ENCODE measurements around the gene ACTG1.

The ACTG1 gene

GRCh38 chr17:81535480-81536298 is 23.1 kb upstream of the ACTG1 start:
- WGBS: 86% methylated on average over 13 of the region's 13 CpGs
- peaks cover 20 to 44% of the 10 kb centered on the region in 2 experiments for H3K27me3 ChIP-seq (ENCODE audit: control insufficient read depth in 1 of 2, insufficient read depth in 1 of 2, low read length in 2 of 2)
- no peak for DNase-seq
- H3K18ac ChIP-seq (ENCODE audit: low read depth in 1 of 2, low read length in 2 of 2): no peak overlapping the region
- H3K23ac ChIP-seq (ENCODE audit: low read length in 2 of 2): no peak overlapping the region
- no peak overlapping the region for H2BK5ac ChIP-seq (ENCODE audit: low read depth, low read length, poor library complexity, severe bottlenecking)
- no peak overlapping the region for H2BK120ac ChIP-seq (ENCODE audit: low read depth, low read length)
- no peak overlapping the region for H2AK5ac ChIP-seq (ENCODE audit: low read length, severe bottlenecking)
- H3K4me1 ChIP-seq (ENCODE audit: control insufficient read depth, insufficient read depth, low read depth, low read length): peaks cover 23% of the 10 kb centered on the region
- no peak overlapping the region for H3K9ac ChIP-seq (ENCODE audit: low read length)
- no peak overlapping the region for H3K14ac ChIP-seq (ENCODE audit: low read length in 2 of 2)
- no peak overlapping the region for H3K27ac ChIP-seq (ENCODE audit: low read length, poor library complexity, severe bottlenecking)
- H3K79me1 ChIP-seq (replicated peaks; ENCODE audit: low read length, poor library complexity, severe bottlenecking): no peaks in the 10 kb centered on the region
- no peak overlapping the region for H3K4me2 ChIP-seq (ENCODE audit: low read length, poor library complexity, severe bottlenecking)
- peaks cover 21 to 30% of the 10 kb centered on the region in 2 experiments for H3K36me3 ChIP-seq (ENCODE audit: control insufficient read depth in 1 of 2, insufficient read depth in 2 of 2, low read depth in 1 of 2, low read length in 2 of 2)
- no peak overlapping the region for H3K4ac ChIP-seq (ENCODE audit: low read depth in 1 of 2, low read length in 2 of 2)
- H4K91ac ChIP-seq (ENCODE audit: low read length): no peak overlapping the region
- no peak overlapping the region for H4K8ac ChIP-seq (ENCODE audit: low read length)
- H2AFZ ChIP-seq (ENCODE audit: low read depth, low read length): no peak overlapping the region
- H2BK15ac ChIP-seq (ENCODE audit: low read depth, poor library complexity, severe bottlenecking): no peak overlapping the region
- H2BK12ac ChIP-seq (ENCODE audit: low read length in 2 of 2): no peak overlapping the region
- H3K4me3 ChIP-seq (ENCODE audit: insufficient read depth in 1 of 2, low read depth in 1 of 2, low read length in 2 of 2): no peak overlapping the region
- H3K9me3 ChIP-seq (ENCODE audit: control insufficient read depth, low read length): no peaks in the 10 kb centered on the region

- H2AK5ac ChIP-seq (ENCODE audit: low read length, severe bottlenecking): no peak overlapping the region
These were observed 22.4 kb upstream of the ACTG1 start for GRCh38 chr17:81535007-81535328.

GRCh38 chr17:81534157-81535006 is 21.8 kb upstream of the ACTG1 start:
- H4K8ac ChIP-seq (ENCODE audit: low read length): no peak overlapping the region
- H3K27ac ChIP-seq (ENCODE audit: low read length, poor library complexity, severe bottlenecking): no peak overlapping the region
- no peak overlapping the region for H2BK15ac ChIP-seq (ENCODE audit: low read depth, poor library complexity, severe bottlenecking)
- 89% methylated on average over 4 of the region's 6 CpGs for WGBS
- H3K4ac ChIP-seq (ENCODE audit: low read depth in 1 of 2, low read length in 2 of 2): no peak overlapping the region
- H2AFZ ChIP-seq (ENCODE audit: low read depth, low read length): no peak overlapping the region
- peaks cover 9 to 17% of the 10 kb centered on the region in 2 experiments for H3K36me3 ChIP-seq (ENCODE audit: control insufficient read depth in 1 of 2, insufficient read depth in 2 of 2, low read depth in 1 of 2, low read length in 2 of 2)
- no peak overlapping the region for H2BK12ac ChIP-seq (ENCODE audit: low read length in 2 of 2)
- H3K79me1 ChIP-seq (replicated peaks; ENCODE audit: low read length, poor library complexity, severe bottlenecking): no peaks in the 10 kb centered on the region
- no peak overlapping the region for H3K4me2 ChIP-seq (ENCODE audit: low read length, poor library complexity, severe bottlenecking)
- no peak overlapping the region for H3K18ac ChIP-seq (ENCODE audit: low read depth in 1 of 2, low read length in 2 of 2)
- H3K23ac ChIP-seq (ENCODE audit: low read length in 2 of 2): no peak overlapping the region
- no peak overlapping the region for H2BK120ac ChIP-seq (ENCODE audit: low read depth, low read length)
- no peak overlapping the region for H2AK5ac ChIP-seq (ENCODE audit: low read length, severe bottlenecking)
- no peak for DNase-seq
- H3K14ac ChIP-seq (ENCODE audit: low read length in 2 of 2): no peak overlapping the region
- peaks cover 20 to 46% of the 10 kb centered on the region in 2 experiments for H3K27me3 ChIP-seq (ENCODE audit: control insufficient read depth in 1 of 2, insufficient read depth in 1 of 2, low read length in 2 of 2)
- H4K91ac ChIP-seq (ENCODE audit: low read length): no peak overlapping the region
- no peaks in the 10 kb centered on the region for H3K9me3 ChIP-seq (ENCODE audit: control insufficient read depth, low read length)
- H3K9ac ChIP-seq (ENCODE audit: low read length): no peak overlapping the region
- no peak overlapping the region for H3K4me3 ChIP-seq (ENCODE audit: insufficient read depth in 1 of 2, low read depth in 1 of 2, low read length in 2 of 2)
- H3K4me1 ChIP-seq (ENCODE audit: control insufficient read depth, insufficient read depth, low read depth, low read length): peaks cover 23% of the 10 kb centered on the region
- no peak overlapping the region for H2BK5ac ChIP-seq (ENCODE audit: low read depth, low read length, poor library complexity, severe bottlenecking)

More at GRCh38 chr17:81535007-81535328, 22.4 kb upstream of the ACTG1 start:
- Histone ChIP-seq H3K23ac (ENCODE audit: low read length in 2 of 2) (no peak overlapping the region), H3K36me3 (ENCODE audit: control insufficient read depth in 1 of 2, insufficient read depth in 2 of 2, low read depth in 1 of 2, low read length in 2 of 2) (peaks cover 14 to 23% of the 10 kb centered on the region in 2 experiments), H3K18ac (ENCODE audit: low read depth in 1 of 2, low read length in 2 of 2) (no peak overlapping the region), H3K4me1 (ENCODE audit: control insufficient read depth, insufficient read depth, low read depth, low read length) (peaks cover 23% of the 10 kb centered on the region), H4K91ac (ENCODE audit: low read length) (no peak overlapping the region), H2AFZ (ENCODE audit: low read depth, low read length) (no peak overlapping the region), H3K9me3 (ENCODE audit: control insufficient read depth, low read length) (no peaks in the 10 kb centered on the region), H3K14ac (ENCODE audit: low read length in 2 of 2) (no peak overlapping the region), H3K4me3 (ENCODE audit: insufficient read depth in 1 of 2, low read depth in 1 of 2, low read length in 2 of 2) (no peak overlapping the region), H3K4me2 (ENCODE audit: low read length, poor library complexity, severe bottlenecking) (no peak overlapping the region), H2BK5ac (ENCODE audit: low read depth, low read length, poor library complexity, severe bottlenecking) (no peak overlapping the region), H2BK15ac (ENCODE audit: low read depth, poor library complexity, severe bottlenecking) (no peak overlapping the region), H4K8ac (ENCODE audit: low read length) (no peak overlapping the region), H2BK12ac (ENCODE audit: low read length in 2 of 2) (no peak overlapping the region), H3K4ac (ENCODE audit: low read depth in 1 of 2, low read length in 2 of 2) (no peak overlapping the region), H3K9ac (ENCODE audit: low read length) (no peak overlapping the region), H3K27ac (ENCODE audit: low read length, poor library complexity, severe bottlenecking) (no peak overlapping the region), H2BK120ac (ENCODE audit: low read depth, low read length) (no peak overlapping the region), H3K27me3 (ENCODE audit: control insufficient read depth in 1 of 2, insufficient read depth in 1 of 2, low read length in 2 of 2) (peaks cover 20 to 44% of the 10 kb centered on the region in 2 experiments), H3K79me1 (replicated peaks; ENCODE audit: low read length, poor library complexity, severe bottlenecking) (no peaks in the 10 kb centered on the region)
- no peak for DNase-seq
- WGBS: 87% methylated on average over 5 of the region's 5 CpGs

All from mesenchymal stem cell (in vitro differentiated cells and primary cell).